CD14-positive monocyte (primary cell): ENCODE measurements around the gene MYB. TPM values are rescaled to one million over a fixed set of nuclear protein-coding genes. Genes with fewer than 3 reads are reported as not detected.
A peak's percentile ranks its signal among the peaks of the same experiment; 100 is the strongest.

Experiments
- DNase-seq, 3 donors: peaks; one replicate each; pipeline ENCODE4 v3.0.0-alpha.2; 2011 to 2022
- H2AFZ ChIP-seq: 2 replicates; pipeline ENCODE4 v1.6.0; 2012; ENCODE audit warnings: mild to moderate bottlenecking, low read depth, low read length, inconsistent platforms; ENCODE audit not compliant: insufficient read depth, poor library complexity, severe bottlenecking
- H3K27ac ChIP-seq, 2 donors: 1 replicate in 1 of 2; 2 replicates in 1 of 2; pipeline ENCODE4 v1.5.1; 2012 to 2013; ENCODE audit warnings: low read length in 2 of 2, control low read depth in 1 of 2, inconsistent platforms in 1 of 2, low read depth in 1 of 2, mild to moderate bottlenecking in 1 of 2
- H3K27me3 ChIP-seq, 2 donors: one replicate each; pipeline versions ENCODE4 v1.6.0 to v1.6.1; 2011 to 2013; ENCODE audit warnings: low read length in 2 of 2; ENCODE audit not compliant: control insufficient read depth in 2 of 2, insufficient read depth in 2 of 2
- H3K36me3 ChIP-seq, 2 donors: replicated peaks in 1 of 2; 1 replicate in 1 of 2; 2 replicates in 1 of 2; pipeline versions ENCODE4 v1.5.1 to v1.6.1; 2012 to 2013; ENCODE audit warnings: low read length in 2 of 2, control low read depth in 1 of 2, inconsistent platforms in 1 of 2, mild to moderate bottlenecking in 1 of 2; ENCODE audit not compliant: insufficient read depth in 2 of 2, control insufficient read depth in 1 of 2
- H3K4me1 ChIP-seq, 2 donors: 1 replicate in 1 of 2; 2 replicates in 1 of 2; pipeline versions ENCODE4 v1.5.1 to v1.6.1; 2012 to 2013; ENCODE audit warnings: low read length in 2 of 2, control low read depth in 1 of 2, inconsistent platforms in 1 of 2, mild to moderate bottlenecking in 1 of 2, moderate library complexity in 1 of 2; ENCODE audit not compliant: insufficient read depth in 2 of 2, control insufficient read depth in 1 of 2
- H3K4me2 ChIP-seq: replicated peaks from 2 replicates; pipeline ENCODE3; 2012; ENCODE audit warnings: low read length, moderate library complexity, mild to moderate bottlenecking; ENCODE audit not compliant: poor library complexity, severe bottlenecking; ENCODE audit errors: extremely low read depth
- H3K4me3 ChIP-seq, 3 experiments: fragments of 200-600 bp in 1 of 3; sonication (generic) in 1 of 3; replicated peaks in 1 of 3; 1 replicate in 2 of 3; 2 replicates in 1 of 3; pipeline ENCODE4 v1.5.1; 2011 to 2013; ENCODE audit warnings: low read length in 3 of 3, mild to moderate bottlenecking in 3 of 3, control low read depth in 2 of 3, low read depth in 2 of 3, inconsistent platforms in 1 of 3, moderate library complexity in 1 of 3
- H3K79me2 ChIP-seq: 2 replicates; pipeline ENCODE4 v1.6.0; 2012; ENCODE audit warnings: mild to moderate bottlenecking, control low read depth, inconsistent platforms, low read length, moderate library complexity; ENCODE audit not compliant: insufficient read depth
- H3K9ac ChIP-seq: 2 replicates; pipeline ENCODE4 v1.6.0; 2017; ENCODE audit warnings: low read length, mild to moderate bottlenecking; ENCODE audit not compliant: insufficient read depth, poor library complexity, severe bottlenecking
- H3K9me3 ChIP-seq, 2 donors: replicated peaks in 1 of 2; 1 replicate in 1 of 2; 2 replicates in 1 of 2; pipeline versions ENCODE4 v1.5.1 to v1.6.1; 2012 to 2013; ENCODE audit warnings: low read length in 2 of 2, control low read depth in 1 of 2; ENCODE audit not compliant: control insufficient read depth in 1 of 2, insufficient read depth in 1 of 2
- H4K20me1 ChIP-seq: 2 replicates; pipeline ENCODE4 v1.6.0; 2012; ENCODE audit warnings: mild to moderate bottlenecking, low read length, control low read depth, moderate library complexity; ENCODE audit not compliant: insufficient read depth
- H3K27ac Mint-ChIP-seq, 7 donors: one replicate each; pipeline ENCODE4 v1.8.0; 2020; ENCODE audit warnings: mild to moderate bottlenecking in 7 of 7, mixed read lengths in 7 of 7, moderate library complexity in 6 of 7, inconsistent platforms in 2 of 7
- H3K27me3 Mint-ChIP-seq, 3 donors: one replicate each; pipeline ENCODE4 v1.8.0; 2021 to 2022; ENCODE audit warnings: low read depth in 3 of 3, mild to moderate bottlenecking in 3 of 3, mixed read lengths in 3 of 3, moderate library complexity in 3 of 3, inconsistent platforms in 1 of 3
- H3K36me3 Mint-ChIP-seq, 2 donors: one replicate each; pipeline ENCODE4 v1.8.0; 2020; ENCODE audit warnings: mixed read lengths in 2 of 2, inconsistent platforms in 1 of 2, mild to moderate bottlenecking in 1 of 2
- H3K4me1 Mint-ChIP-seq: one replicate; pipeline ENCODE4 v1.8.0; 2020; ENCODE audit warnings: mild to moderate bottlenecking, mixed read lengths
- H3K4me3 Mint-ChIP-seq, 2 donors: one replicate each; pipeline ENCODE4 v1.8.0; 2020; ENCODE audit warnings: mild to moderate bottlenecking in 2 of 2, mixed read lengths in 2 of 2, moderate library complexity in 1 of 2
- H3K9me3 Mint-ChIP-seq, 7 donors: one replicate each; pipeline ENCODE4 v1.8.0; 2020 to 2022; ENCODE audit warnings: mixed read lengths in 7 of 7, mild to moderate bottlenecking in 6 of 7, moderate library complexity in 6 of 7, inconsistent platforms in 2 of 7
- WGBS: methylation state at CpG from one replicate; pipeline ENCODE4 v1.1.5; 2013; ENCODE audit warnings: missing lambda C conversion rate; ENCODE audit not compliant: insufficient coverage; 5-methylcytosine and 5-hydroxymethylcytosine counted together
- intact Hi-C, 2 donors: fragments of 100-400 bp; cut with micrococcal nuclease; formaldehyde crosslinking; loops; one replicate each; pipeline versions ENCODE4 v1.15.0 to v1.15.1; 2023
- polyA plus RNA-seq, 3 donors: library from polyadenylated mRNA; depleted of rRNA in 1 of 3; unstranded in 2 of 3; stranded (reverse) in 1 of 3; fragments of 300-500 nt in 2 of 3; fragments of >200 nt in 1 of 3; fragmentation: Illumina TruSeq in 2 of 3; gene quantifications; 1 replicate in 2 of 3; 2 replicates in 1 of 3; pipeline ENCODE4 v1.2.3, GENCODE V29; 2012 to 2021
- TF ChIP-seq, protein P1 (sequence below): fragments of 200-600 bp; IDR thresholded peaks from one replicate; pipeline ENCODE4 v1.8.0; 2022; ENCODE audit warnings: antibody characterized with exemption, mild to moderate bottlenecking

The MYB gene
- polyA plus RNA-seq, 3 donors, result 1.5 to 2.2 (median 1.7) TPM

- no peaks in the 10 kb centered on the region for H3K9me3 Mint-ChIP-seq
- peak overlapping the region in 2 of 7 donors; percentile 7 to 77 for H3K27ac Mint-ChIP-seq
- Histone ChIP-seq H3K9me3 (no peaks in the 10 kb centered on the region), H3K27me3 (no peaks in the 10 kb centered on the region), H3K27ac (no peak overlapping the region), H2AFZ (no peak overlapping the region), H4K20me1 (no peaks in the 10 kb centered on the region), H3K79me2 (no peaks in the 10 kb centered on the region), H3K4me3 (no peak overlapping the region), H3K4me2 (no peak overlapping the region), H3K36me3 (no peaks in the 10 kb centered on the region), H3K9ac (no peak overlapping the region), H3K4me1 (peaks cover 0 to 4% of the 10 kb centered on the region in 2 donors)
- 100% methylated on average over 2 of the region's 4 CpGs for WGBS
- no peak overlapping the region for H3K4me3 Mint-ChIP-seq
- peaks cover 0 to 2% (median 0%) of the 10 kb centered on the region in 3 donors for H3K27me3 Mint-ChIP-seq
- intact Hi-C loops, result no loop called here
- no peak for DNase-seq
- peaks cover 9% of the 10 kb centered on the region for H3K4me1 Mint-ChIP-seq
- no peaks in the 10 kb centered on the region for H3K36me3 Mint-ChIP-seq
- TF ChIP-seq, protein P1, sequence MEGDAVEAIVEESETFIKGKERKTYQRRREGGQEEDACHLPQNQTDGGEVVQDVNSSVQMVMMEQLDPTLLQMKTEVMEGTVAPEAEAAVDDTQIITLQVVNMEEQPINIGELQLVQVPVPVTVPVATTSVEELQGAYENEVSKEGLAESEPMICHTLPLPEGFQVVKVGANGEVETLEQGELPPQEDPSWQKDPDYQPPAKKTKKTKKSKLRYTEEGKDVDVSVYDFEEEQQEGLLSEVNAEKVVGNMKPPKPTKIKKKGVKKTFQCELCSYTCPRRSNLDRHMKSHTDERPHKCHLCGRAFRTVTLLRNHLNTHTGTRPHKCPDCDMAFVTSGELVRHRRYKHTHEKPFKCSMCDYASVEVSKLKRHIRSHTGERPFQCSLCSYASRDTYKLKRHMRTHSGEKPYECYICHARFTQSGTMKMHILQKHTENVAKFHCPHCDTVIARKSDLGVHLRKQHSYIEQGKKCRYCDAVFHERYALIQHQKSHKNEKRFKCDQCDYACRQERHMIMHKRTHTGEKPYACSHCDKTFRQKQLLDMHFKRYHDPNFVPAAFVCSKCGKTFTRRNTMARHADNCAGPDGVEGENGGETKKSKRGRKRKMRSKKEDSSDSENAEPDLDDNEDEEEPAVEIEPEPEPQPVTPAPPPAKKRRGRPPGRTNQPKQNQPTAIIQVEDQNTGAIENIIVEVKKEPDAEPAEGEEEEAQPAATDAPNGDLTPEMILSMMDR, result no peak
Observed at GRCh38 chr6:135135835-135136234, 45.3 kb upstream of the MYB start.

GRCh38 chr6:135137826-135138225 is 43.3 kb upstream of the MYB start:
- Mint-ChIP-seq H3K36me3 (no peaks in the 10 kb centered on the region), H3K4me1 (peaks cover 18% of the 10 kb centered on the region), H3K27ac (no peak overlapping the region), H3K9me3 (no peaks in the 10 kb centered on the region), H3K27me3 (no peaks in the 10 kb centered on the region), H3K4me3 (no peak overlapping the region)
- Histone ChIP-seq H3K79me2 (no peaks in the 10 kb centered on the region), H3K36me3 (no peaks in the 10 kb centered on the region), H3K27ac (no peak overlapping the region), H3K4me1 (peaks cover 9 to 12% of the 10 kb centered on the region in 2 donors), H3K27me3 (no peaks in the 10 kb centered on the region), H3K9me3 (no peaks in the 10 kb centered on the region), H3K9ac (no peak overlapping the region), H2AFZ (no peak overlapping the region), H3K4me2 (no peak overlapping the region), H4K20me1 (no peaks in the 10 kb centered on the region), H3K4me3 (no peak overlapping the region)
- TF ChIP-seq, protein P1, result no peak
- no peak for DNase-seq
- WGBS, result no CpG with 5 or more reads among the region's 1 CpG
- intact Hi-C loops, result no loop called here
